ENCODE measurements around the gene SLC22A13. TPM values are rescaled to one million over a fixed set of nuclear protein-coding genes. Genes with fewer than 3 reads are reported as not detected.

Gene SLC22A13
- total and polyA plus RNA-seq, 10 of the 15 experiments (the other 5 are each of a cell fraction or from before 2014, with no cell fraction given) = 0.03 to 0.19 (median 0.11) TPM; not detected in 5

DNA sequence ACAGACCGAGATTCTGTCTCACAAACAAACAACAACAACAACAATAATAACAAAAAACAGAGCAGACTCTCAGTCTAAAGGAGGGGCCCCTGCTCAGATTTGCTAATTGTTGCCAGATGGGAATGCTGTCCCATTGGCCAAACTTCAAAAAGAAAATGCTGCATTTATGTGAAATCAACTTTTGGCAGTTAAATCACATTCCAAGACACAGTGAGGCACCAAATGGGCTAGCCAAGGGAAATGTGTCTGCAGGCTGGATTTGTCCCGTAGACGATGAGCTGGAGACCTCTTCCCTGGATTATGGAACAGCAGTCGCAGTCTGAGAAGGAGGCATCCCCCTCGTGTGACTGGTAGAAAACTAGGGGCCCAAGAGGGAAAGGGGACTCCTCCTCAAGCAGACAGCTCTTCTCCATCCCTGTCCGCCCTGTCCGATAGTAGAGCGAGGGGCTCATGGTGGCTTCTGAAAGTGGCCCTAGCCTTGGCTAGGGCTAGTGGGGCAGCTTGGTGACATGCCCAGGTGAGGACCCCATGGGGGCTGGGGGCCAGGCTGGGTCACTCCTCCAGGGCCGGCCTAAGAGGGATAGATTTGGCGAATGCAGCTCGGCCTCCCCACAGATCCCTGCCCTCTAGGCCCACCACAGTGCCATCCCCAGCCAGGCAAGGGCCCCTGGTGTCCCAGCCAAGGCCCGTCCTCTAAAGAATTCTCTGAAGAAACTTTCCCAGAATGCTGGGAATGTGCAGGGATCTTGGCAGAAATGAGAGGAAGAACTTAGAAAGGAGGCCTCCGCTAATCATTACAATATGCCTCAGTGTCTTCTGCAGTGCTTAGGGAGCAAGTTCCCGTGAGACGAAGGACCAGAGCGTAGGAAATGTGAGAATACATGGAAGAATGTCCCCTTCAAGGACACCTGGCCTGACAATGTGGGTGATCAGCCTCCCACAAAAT lies 18.5 kb downstream of the SLC22A13 start:
- Histone ChIP-seq H3K36me3 (ENCODE audit: control insufficient read depth in 2 of 2, insufficient read depth in 2 of 2, low read length in 1 of 2) (no peaks in the 10 kb centered on the region), H3K9ac (ENCODE audit: control insufficient read depth, insufficient read depth, low read length) (no peak overlapping the region), H4K20me1 (ENCODE audit: control insufficient read depth, insufficient read depth) (no peaks in the 10 kb centered on the region), H2AFZ (ENCODE audit: control insufficient read depth, low read depth, low read length) (no peak overlapping the region), H3K27ac (ENCODE audit: control insufficient read depth, insufficient read depth) (no peak overlapping the region), H3K4me1 (ENCODE audit: control insufficient read depth, insufficient read depth, low read length) (no peaks in the 10 kb centered on the region), H3K9me3 (replicated peaks; ENCODE audit: control insufficient read depth, insufficient read depth, low read length) (no peaks in the 10 kb centered on the region), H3K27me3 (replicated peaks in 1 of 2; ENCODE audit: control insufficient read depth in 2 of 2, insufficient read depth in 2 of 2, low read length in 1 of 2) (no peaks in the 10 kb centered on the region), H3K4me2 (ENCODE audit: control insufficient read depth, insufficient read depth) (no peak overlapping the region), H3K4me3 (no peak overlapping the region), H3K79me2 (ENCODE audit: control insufficient read depth, insufficient read depth, low read length) (no peaks in the 10 kb centered on the region)
- ChIA-PET SMC1A (ENCODE audit: uncharacterized antibody, unreplicated experiment) (no interaction called here), RAD21 (ENCODE audit: unreplicated experiment) (no interaction called here), CTCF (no interaction called here), POLR2A (no interaction called here)
- DNase-seq (ENCODE audit: low read depth, low spot score) = no peak
- intact Hi-C loops (cut with micrococcal nuclease; ENCODE audit: unreplicated experiment) = loop anchor here (5.0 kb wide), 1 partner anchor 167 kb away; no protein-coding TSS in a partner anchor
- TF ChIP-seq, protein P1, sequence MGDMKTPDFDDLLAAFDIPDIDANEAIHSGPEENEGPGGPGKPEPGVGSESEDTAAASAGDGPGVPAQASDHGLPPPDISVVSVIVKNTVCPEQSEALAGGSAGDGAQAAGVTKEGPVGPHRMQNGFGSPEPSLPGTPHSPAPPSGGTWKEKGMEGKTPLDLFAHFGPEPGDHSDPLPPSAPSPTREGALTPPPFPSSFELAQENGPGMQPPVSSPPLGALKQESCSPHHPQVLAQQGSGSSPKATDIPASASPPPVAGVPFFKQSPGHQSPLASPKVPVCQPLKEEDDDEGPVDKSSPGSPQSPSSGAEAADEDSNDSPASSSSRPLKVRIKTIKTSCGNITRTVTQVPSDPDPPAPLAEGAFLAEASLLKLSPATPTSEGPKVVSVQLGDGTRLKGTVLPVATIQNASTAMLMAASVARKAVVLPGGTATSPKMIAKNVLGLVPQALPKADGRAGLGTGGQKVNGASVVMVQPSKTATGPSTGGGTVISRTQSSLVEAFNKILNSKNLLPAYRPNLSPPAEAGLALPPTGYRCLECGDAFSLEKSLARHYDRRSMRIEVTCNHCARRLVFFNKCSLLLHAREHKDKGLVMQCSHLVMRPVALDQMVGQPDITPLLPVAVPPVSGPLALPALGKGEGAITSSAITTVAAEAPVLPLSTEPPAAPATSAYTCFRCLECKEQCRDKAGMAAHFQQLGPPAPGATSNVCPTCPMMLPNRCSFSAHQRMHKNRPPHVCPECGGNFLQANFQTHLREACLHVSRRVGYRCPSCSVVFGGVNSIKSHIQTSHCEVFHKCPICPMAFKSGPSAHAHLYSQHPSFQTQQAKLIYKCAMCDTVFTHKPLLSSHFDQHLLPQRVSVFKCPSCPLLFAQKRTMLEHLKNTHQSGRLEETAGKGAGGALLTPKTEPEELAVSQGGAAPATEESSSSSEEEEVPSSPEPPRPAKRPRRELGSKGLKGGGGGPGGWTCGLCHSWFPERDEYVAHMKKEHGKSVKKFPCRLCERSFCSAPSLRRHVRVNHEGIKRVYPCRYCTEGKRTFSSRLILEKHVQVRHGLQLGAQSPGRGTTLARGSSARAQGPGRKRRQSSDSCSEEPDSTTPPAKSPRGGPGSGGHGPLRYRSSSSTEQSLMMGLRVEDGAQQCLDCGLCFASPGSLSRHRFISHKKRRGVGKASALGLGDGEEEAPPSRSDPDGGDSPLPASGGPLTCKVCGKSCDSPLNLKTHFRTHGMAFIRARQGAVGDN (IDR thresholded peaks at IDR 0.05) = no peak
- no peak for TF ChIP-seq HDAC2 (IDR thresholded peaks at IDR 0.05)
- TF ChIP-seq, protein P2, sequence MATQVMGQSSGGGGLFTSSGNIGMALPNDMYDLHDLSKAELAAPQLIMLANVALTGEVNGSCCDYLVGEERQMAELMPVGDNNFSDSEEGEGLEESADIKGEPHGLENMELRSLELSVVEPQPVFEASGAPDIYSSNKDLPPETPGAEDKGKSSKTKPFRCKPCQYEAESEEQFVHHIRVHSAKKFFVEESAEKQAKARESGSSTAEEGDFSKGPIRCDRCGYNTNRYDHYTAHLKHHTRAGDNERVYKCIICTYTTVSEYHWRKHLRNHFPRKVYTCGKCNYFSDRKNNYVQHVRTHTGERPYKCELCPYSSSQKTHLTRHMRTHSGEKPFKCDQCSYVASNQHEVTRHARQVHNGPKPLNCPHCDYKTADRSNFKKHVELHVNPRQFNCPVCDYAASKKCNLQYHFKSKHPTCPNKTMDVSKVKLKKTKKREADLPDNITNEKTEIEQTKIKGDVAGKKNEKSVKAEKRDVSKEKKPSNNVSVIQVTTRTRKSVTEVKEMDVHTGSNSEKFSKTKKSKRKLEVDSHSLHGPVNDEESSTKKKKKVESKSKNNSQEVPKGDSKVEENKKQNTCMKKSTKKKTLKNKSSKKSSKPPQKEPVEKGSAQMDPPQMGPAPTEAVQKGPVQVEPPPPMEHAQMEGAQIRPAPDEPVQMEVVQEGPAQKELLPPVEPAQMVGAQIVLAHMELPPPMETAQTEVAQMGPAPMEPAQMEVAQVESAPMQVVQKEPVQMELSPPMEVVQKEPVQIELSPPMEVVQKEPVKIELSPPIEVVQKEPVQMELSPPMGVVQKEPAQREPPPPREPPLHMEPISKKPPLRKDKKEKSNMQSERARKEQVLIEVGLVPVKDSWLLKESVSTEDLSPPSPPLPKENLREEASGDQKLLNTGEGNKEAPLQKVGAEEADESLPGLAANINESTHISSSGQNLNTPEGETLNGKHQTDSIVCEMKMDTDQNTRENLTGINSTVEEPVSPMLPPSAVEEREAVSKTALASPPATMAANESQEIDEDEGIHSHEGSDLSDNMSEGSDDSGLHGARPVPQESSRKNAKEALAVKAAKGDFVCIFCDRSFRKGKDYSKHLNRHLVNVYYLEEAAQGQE (IDR thresholded peaks at IDR 0.05; ENCODE audit: low read depth, low read length) = no peak
- TF ChIP-seq MTA3 (IDR thresholded peaks at IDR 0.05; ENCODE audit: borderline replicate concordance, low read length) = no peak
- TF ChIP-seq, protein P3, sequence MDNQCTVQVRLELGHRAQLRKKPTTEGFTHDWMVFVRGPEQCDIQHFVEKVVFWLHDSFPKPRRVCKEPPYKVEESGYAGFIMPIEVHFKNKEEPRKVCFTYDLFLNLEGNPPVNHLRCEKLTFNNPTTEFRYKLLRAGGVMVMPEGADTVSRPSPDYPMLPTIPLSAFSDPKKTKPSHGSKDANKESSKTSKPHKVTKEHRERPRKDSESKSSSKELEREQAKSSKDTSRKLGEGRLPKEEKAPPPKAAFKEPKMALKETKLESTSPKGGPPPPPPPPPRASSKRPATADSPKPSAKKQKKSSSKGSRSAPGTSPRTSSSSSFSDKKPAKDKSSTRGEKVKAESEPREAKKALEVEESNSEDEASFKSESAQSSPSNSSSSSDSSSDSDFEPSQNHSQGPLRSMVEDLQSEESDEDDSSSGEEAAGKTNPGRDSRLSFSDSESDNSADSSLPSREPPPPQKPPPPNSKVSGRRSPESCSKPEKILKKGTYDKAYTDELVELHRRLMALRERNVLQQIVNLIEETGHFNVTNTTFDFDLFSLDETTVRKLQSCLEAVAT (IDR thresholded peaks at IDR 0.05) = no peak
- TF ChIP-seq ZBED1 (IDR thresholded peaks at IDR 0.05; ENCODE audit: borderline replicate concordance) = no peak
- TF ChIP-seq NFIC (IDR thresholded peaks at IDR 0.05; ENCODE audit: low read depth, low read length) = no peak
- no peak for TF ChIP-seq SIX5 (IDR thresholded peaks at IDR 0.05; ENCODE audit: low read depth, low read length, severe bottlenecking)
- no peak for ATAC-seq
- WGBS (ENCODE audit: insufficient coverage, insufficient replicate concordance, low lambda C conversion rate, missing lambda C conversion rate) = 48% methylated on average over 16 of the region's 16 CpGs
- FAIRE-seq = no peak
- BruUV-seq (replicated peaks) = no TSS peak
- in situ Hi-C loops (cut with MboI) = no loop called here
